Skin of body (tissue), 3 donors: Measurements from ENCODE around the gene KCNQ1. TPM values are rescaled to one million over a fixed set of nuclear protein-coding genes. Genes with fewer than 3 reads are reported as not detected.
A peak's percentile ranks its signal among the peaks of the same experiment; 100 is the strongest.

ENCODE experiments used
- DNase-seq: peaks from one replicate; lab custom pipeline; 2025; lab: John Stamatoyannopoulos, UW
- small RNA-seq: library from RNA; depleted of rRNA; stranded (forward); fragments of <200 nt; gene quantifications from one replicate; pipeline ENCODE3, GENCODE V24; 2014; ENCODE audit warnings: low replicate concordance
- total RNA-seq: library from RNA; depleted of rRNA; stranded (reverse); fragments of >200 nt; gene quantifications from one replicate; pipeline ENCODE4 v1.2.3, GENCODE V29; 2014

The KCNQ1 gene
- total RNA-seq, 1 donor from 2014 or later = 1.3 TPM

GRCh38 chr11:2888266-2888968 is 443.6 kb downstream of the KCNQ1 start:
- DNase-seq = peak; percentile 74

GRCh38 chr11:2889362-2890273 is 444.8 kb downstream of the KCNQ1 start:
- DNase-seq = no peak

GRCh38 chr11:2890466-2891294 is 445.9 kb downstream of the KCNQ1 start:
- no peak for DNase-seq

- no peak for DNase-seq
These were observed 446.8 kb downstream of the KCNQ1 start for GRCh38 chr11:2891326-2892214.

- DNase-seq = peak; percentile 51
These were observed 447.6 kb downstream of the KCNQ1 start for GRCh38 chr11:2892215-2892966.

GRCh38 chr11:2892967-2893528 is 448.2 kb downstream of the KCNQ1 start:
- no peak for DNase-seq

GRCh38 chr11:2893935-2894334 is 449.1 kb downstream of the KCNQ1 start:
- DNase-seq = no peak

- DNase-seq = no peak
These were observed 451.2 kb downstream of the KCNQ1 start for GRCh38 chr11:2896047-2896446.

- no peak for DNase-seq
These were observed 452.2 kb downstream of the KCNQ1 start for GRCh38 chr11:2897048-2897447.

GRCh38 chr11:2898366-2899079 is 453.7 kb downstream of the KCNQ1 start:
- no peak for DNase-seq

Small RNA genes within 50 kb of the gene (small RNA-seq; reads per million reads assigned to genes)
- gene AC013791.1 (not detected), gene COX6CP18 (not detected), gene RF01947 (not detected), gene RF01948 (not detected), gene RF01950 (not detected)

Other genes starting within 250 kb of the KCNQ1 start
- gene ASCL2, start 174.4 kb upstream of the KCNQ1 start, total RNA-seq = 1.7 TPM
- 2.0 TPM for gene C11orf21, start 143.1 kb upstream of the KCNQ1 start, total RNA-seq
- gene TSPAN32, start 143.0 kb upstream of the KCNQ1 start, total RNA-seq = 1.2 TPM
- 299 TPM for gene CD81, start 67.7 kb upstream of the KCNQ1 start, total RNA-seq
- gene TSSC4, start 44.3 kb upstream of the KCNQ1 start, total RNA-seq = 18.1 TPM
- under 0.01 TPM for gene TRPM5, start 494 bp upstream of the KCNQ1 start, total RNA-seq